ENCODE results near the gene LRRFIP1. TPM values are rescaled to one million over a fixed set of nuclear protein-coding genes. Genes with fewer than 3 reads are reported as not detected.

Gene LRRFIP1
- total and polyA plus RNA-seq, 10 of the 15 experiments (the other 5 are each of a cell fraction or from before 2014, with no cell fraction given), result 36.2 to 120 (median 74.3) TPM

DNA sequence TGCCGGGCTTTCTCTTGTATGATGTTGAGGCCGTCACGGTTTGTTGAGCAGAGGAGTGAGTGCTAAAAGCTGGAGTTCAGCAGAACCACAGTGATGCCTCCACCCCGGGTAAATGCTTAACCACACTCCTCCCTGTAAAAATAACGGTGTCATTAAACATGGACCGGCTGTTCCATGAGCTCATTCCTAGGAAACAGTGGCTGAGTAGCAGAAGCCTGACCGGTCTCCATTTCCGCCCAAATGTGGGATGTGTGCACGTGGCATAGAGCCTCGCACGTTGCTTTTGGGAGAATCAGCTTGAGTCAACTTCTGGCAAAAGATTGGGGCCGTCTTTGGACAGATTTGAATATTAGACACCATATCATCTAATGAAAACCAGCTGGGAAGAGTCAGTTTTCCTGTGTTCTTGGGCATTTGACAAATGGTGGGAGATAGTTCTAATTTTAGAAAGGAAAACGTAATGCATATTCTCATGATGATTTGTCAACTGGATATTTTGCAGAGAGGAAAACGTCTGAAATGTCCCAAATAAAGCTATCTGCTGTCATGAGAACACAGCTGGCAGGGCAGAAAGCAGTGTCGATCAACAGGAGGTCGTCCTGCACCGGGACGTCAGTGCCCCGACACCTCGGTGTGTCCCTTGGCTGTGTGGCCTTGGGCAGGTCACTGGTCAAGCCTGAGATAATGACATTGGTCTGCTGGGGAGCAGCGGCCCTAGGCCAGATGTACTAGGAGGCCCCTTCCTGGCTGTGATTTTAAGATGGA, 42.4 kb downstream of the LRRFIP1 start (continued):
- TF ChIP-seq, protein P1, sequence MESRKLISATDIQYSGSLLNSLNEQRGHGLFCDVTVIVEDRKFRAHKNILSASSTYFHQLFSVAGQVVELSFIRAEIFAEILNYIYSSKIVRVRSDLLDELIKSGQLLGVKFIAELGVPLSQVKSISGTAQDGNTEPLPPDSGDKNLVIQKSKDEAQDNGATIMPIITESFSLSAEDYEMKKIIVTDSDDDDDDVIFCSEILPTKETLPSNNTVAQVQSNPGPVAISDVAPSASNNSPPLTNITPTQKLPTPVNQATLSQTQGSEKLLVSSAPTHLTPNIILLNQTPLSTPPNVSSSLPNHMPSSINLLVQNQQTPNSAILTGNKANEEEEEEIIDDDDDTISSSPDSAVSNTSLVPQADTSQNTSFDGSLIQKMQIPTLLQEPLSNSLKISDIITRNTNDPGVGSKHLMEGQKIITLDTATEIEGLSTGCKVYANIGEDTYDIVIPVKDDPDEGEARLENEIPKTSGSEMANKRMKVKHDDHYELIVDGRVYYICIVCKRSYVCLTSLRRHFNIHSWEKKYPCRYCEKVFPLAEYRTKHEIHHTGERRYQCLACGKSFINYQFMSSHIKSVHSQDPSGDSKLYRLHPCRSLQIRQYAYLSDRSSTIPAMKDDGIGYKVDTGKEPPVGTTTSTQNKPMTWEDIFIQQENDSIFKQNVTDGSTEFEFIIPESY (IDR thresholded peaks at IDR 0.05), result no peak
- no peak for TF ChIP-seq POLR2A (IDR thresholded peaks at IDR 0.05; ENCODE audit: low read depth, low read length)
- TF ChIP-seq, protein P2, sequence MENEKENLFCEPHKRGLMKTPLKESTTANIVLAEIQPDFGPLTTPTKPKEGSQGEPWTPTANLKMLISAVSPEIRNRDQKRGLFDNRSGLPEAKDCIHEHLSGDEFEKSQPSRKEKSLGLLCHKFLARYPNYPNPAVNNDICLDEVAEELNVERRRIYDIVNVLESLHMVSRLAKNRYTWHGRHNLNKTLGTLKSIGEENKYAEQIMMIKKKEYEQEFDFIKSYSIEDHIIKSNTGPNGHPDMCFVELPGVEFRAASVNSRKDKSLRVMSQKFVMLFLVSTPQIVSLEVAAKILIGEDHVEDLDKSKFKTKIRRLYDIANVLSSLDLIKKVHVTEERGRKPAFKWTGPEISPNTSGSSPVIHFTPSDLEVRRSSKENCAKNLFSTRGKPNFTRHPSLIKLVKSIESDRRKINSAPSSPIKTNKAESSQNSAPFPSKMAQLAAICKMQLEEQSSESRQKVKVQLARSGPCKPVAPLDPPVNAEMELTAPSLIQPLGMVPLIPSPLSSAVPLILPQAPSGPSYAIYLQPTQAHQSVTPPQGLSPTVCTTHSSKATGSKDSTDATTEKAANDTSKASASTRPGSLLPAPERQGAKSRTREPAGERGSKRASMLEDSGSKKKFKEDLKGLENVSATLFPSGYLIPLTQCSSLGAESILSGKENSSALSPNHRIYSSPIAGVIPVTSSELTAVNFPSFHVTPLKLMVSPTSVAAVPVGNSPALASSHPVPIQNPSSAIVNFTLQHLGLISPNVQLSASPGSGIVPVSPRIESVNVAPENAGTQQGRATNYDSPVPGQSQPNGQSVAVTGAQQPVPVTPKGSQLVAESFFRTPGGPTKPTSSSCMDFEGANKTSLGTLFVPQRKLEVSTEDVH (IDR thresholded peaks at IDR 0.05; ENCODE audit: low read depth, partially characterized antibody), result no peak
- TF ChIP-seq TBL1XR1 (IDR thresholded peaks at IDR 0.05; ENCODE audit: low read depth, low read length), result peak; percentile 67; the same call in 1 of the 2 replicates
- peak in 1 of 2 experiments; percentile 82; a peak in 2 of 4 replicates for TF ChIP-seq SRF (IDR thresholded peaks at IDR 0.05; ENCODE audit: low read depth in 2 of 2, low read length in 2 of 2)
- TF ChIP-seq ETV6 (conservative IDR thresholded peaks at IDR 0.05 in 1 of 2, IDR thresholded peaks at IDR 0.05 in 1 of 2; ENCODE audit: borderline replicate concordance in 1 of 2, low read depth in 1 of 2), result no peak
- peak; percentile 71; the same call in 1 of the 2 replicates for TF ChIP-seq GATAD2B (conservative IDR thresholded peaks at IDR 0.05; ENCODE audit: low read depth)
- no peak for TF ChIP-seq POLR2AphosphoS5 (IDR thresholded peaks at IDR 0.05; ENCODE audit: low read length)
- no peak for TF ChIP-seq NRF1 (conservative IDR thresholded peaks at IDR 0.05; ENCODE audit: low read depth, low read length)
- TF ChIP-seq MTA2 (IDR thresholded peaks at IDR 0.05; ENCODE audit: low read depth), result peak; percentile 79
- TF ChIP-seq, protein P3, sequence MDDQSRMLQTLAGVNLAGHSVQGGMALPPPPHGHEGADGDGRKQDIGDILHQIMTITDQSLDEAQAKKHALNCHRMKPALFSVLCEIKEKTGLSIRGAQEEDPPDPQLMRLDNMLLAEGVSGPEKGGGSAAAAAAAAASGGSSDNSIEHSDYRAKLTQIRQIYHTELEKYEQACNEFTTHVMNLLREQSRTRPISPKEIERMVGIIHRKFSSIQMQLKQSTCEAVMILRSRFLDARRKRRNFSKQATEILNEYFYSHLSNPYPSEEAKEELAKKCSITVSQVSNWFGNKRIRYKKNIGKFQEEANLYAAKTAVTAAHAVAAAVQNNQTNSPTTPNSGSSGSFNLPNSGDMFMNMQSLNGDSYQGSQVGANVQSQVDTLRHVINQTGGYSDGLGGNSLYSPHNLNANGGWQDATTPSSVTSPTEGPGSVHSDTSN (IDR thresholded peaks at IDR 0.05; ENCODE audit: insufficient replicate concordance, low read depth, low read length), result peak; percentile 21
- TF ChIP-seq DPF2 (IDR thresholded peaks at IDR 0.05), result peak; percentile 91
- no peak for TF ChIP-seq LARP7 (IDR thresholded peaks at IDR 0.05)
- no peak for TF ChIP-seq ZNF622 (IDR thresholded peaks at IDR 0.05)
- peak; percentile 62 for TF ChIP-seq NFIC (IDR thresholded peaks at IDR 0.05; ENCODE audit: low read depth, low read length)
- TF ChIP-seq BACH1 (IDR thresholded peaks at IDR 0.05; ENCODE audit: borderline replicate concordance), result 0 out of 2 replicates have a peak, but pooled peaks have one; percentile 15
- peak; percentile 57; the same call in 1 of the 2 replicates for TF ChIP-seq ZNF217 (IDR thresholded peaks at IDR 0.05)
- TF ChIP-seq KAT2A (conservative IDR thresholded peaks at IDR 0.05; ENCODE audit: control insufficient read depth, low read depth, low read length), result no peak
- TF ChIP-seq KDM1A (IDR thresholded peaks at IDR 0.05; ENCODE audit: borderline replicate concordance), result no peak
- no peak for TF ChIP-seq SMAD5 (IDR thresholded peaks at IDR 0.05; ENCODE audit: low read depth)
- peak; percentile 27 for TF ChIP-seq MEF2B (IDR thresholded peaks at IDR 0.05; ENCODE audit: partially characterized antibody, poor library complexity, severe bottlenecking)
- TF ChIP-seq CBFB (IDR thresholded peaks at IDR 0.05; ENCODE audit: low read depth), result peak; percentile 70
- peak; percentile 88 for TF ChIP-seq EED (IDR thresholded peaks at IDR 0.05; ENCODE audit: low read depth)
- TF ChIP-seq ATF7 (IDR thresholded peaks at IDR 0.05; ENCODE audit: low read depth), result peak; percentile 80; the same call in 1 of the 2 replicates
- no peak; the same call in 1 of the 2 replicates for TF ChIP-seq STAT1 (conservative IDR thresholded peaks at IDR 0.05)

Data from GM12878 (cell line).